ENCODE measurements around the gene STK32C.

Gene STK32C

GRCh38 chr10:132205650-132206376 lies 101.9 kb downstream of the STK32C start:
- in situ Hi-C loops (cut with MboI; ENCODE audit: low sequenced_read_pairs, unreplicated experiment) = loop anchor here (25.0 kb wide), 1 partner anchor 431 kb away; no protein-coding TSS in a partner anchor
- no peak for TF ChIP-seq CTCF (IDR thresholded peaks at IDR 0.05; ENCODE audit: borderline replicate concordance, control extremely low read depth, extremely low read depth, insufficient read depth, missing control alignments)
- DNase-seq (ENCODE audit: low spot score) = no peak

- TF ChIP-seq CTCF (IDR thresholded peaks at IDR 0.05; ENCODE audit: borderline replicate concordance, control extremely low read depth, extremely low read depth, insufficient read depth, missing control alignments) = no peak
- in situ Hi-C loops (cut with MboI; ENCODE audit: low sequenced_read_pairs, unreplicated experiment) = loop anchor here (25.0 kb wide), 1 partner anchor 432 kb away; no protein-coding TSS in a partner anchor
- DNase-seq (ENCODE audit: low spot score) = no peak
Measured at GRCh38 chr10:132204781-132205473, 102.8 kb downstream of the STK32C start.

- DNase-seq (ENCODE audit: low spot score) = no peak
- no peak for TF ChIP-seq CTCF (IDR thresholded peaks at IDR 0.05; ENCODE audit: borderline replicate concordance, control extremely low read depth, extremely low read depth, insufficient read depth, missing control alignments)
- in situ Hi-C loops (cut with MboI; ENCODE audit: low sequenced_read_pairs, unreplicated experiment) = loop anchor here (25.0 kb wide), 1 partner anchor 433 kb away; no protein-coding TSS in a partner anchor
Measured at GRCh38 chr10:132204078-132204780, 103.5 kb downstream of the STK32C start.

- in situ Hi-C loops (cut with MboI; ENCODE audit: low sequenced_read_pairs, unreplicated experiment) = loop anchor here (25.0 kb wide), 1 partner anchor 434 kb away; no protein-coding TSS in a partner anchor
Measured at GRCh38 chr10:132203256-132204077, 104.3 kb downstream of the STK32C start.

GRCh38 chr10:132202070-132202970 lies 105.4 kb downstream of the STK32C start:
- no peak for TF ChIP-seq CTCF (IDR thresholded peaks at IDR 0.05; ENCODE audit: borderline replicate concordance, control extremely low read depth, extremely low read depth, insufficient read depth, missing control alignments)
- DNase-seq (ENCODE audit: low spot score) = no peak
- in situ Hi-C loops (cut with MboI; ENCODE audit: low sequenced_read_pairs, unreplicated experiment) = loop anchor here (25.0 kb wide), 1 partner anchor 435 kb away; no protein-coding TSS in a partner anchor

More at GRCh38 chr10:132203256-132204077, 104.3 kb downstream of the STK32C start:
- DNase-seq (ENCODE audit: low spot score) = no peak
- TF ChIP-seq CTCF (IDR thresholded peaks at IDR 0.05; ENCODE audit: borderline replicate concordance, control extremely low read depth, extremely low read depth, insufficient read depth, missing control alignments) = no peak

Data from GM13976 (cell line).